H1 (cell line): Measurements from ENCODE around the gene ABCA2.

Experiments used
- CHD2 ChIP-seq: IDR thresholded peaks from 2 replicates; pipeline ENCODE4 v1.6.1; 2012; ENCODE audit warnings: low read length, improper control_type of control experiment
- CREB1 ChIP-seq: IDR thresholded peaks from 2 replicates; pipeline ENCODE4 v1.6.1; 2012; ENCODE audit warnings: inconsistent platforms
- CTCF ChIP-seq, 3 experiments: IDR thresholded peaks; 1 replicate in 2 of 3; 2 replicates in 1 of 3; pipeline versions ENCODE4 v1.5.1 to v1.6.1; 2011; ENCODE audit warnings: low read length in 3 of 3, mild to moderate bottlenecking in 3 of 3, inconsistent platforms in 2 of 3, low read depth in 1 of 3, moderate library complexity in 1 of 3; ENCODE audit not compliant: insufficient read depth in 1 of 3; ENCODE audit errors: control extremely low read depth in 1 of 3
- EP300 ChIP-seq, 2 experiments: IDR thresholded peaks; 1 replicate in 1 of 2; 2 replicates in 1 of 2; pipeline ENCODE4 v1.6.1; 2011 to 2012; ENCODE audit warnings: low read depth in 2 of 2, low read length in 2 of 2, mild to moderate bottlenecking in 2 of 2, borderline replicate concordance in 1 of 2, inconsistent platforms in 1 of 2, moderate library complexity in 1 of 2
- EZH2 ChIP-seq: fragments of 200-600 bp; sonication (generic); IDR thresholded peaks from 2 replicates; pipeline ENCODE4 v1.7.1; 2012; ENCODE audit warnings: low read depth, mild to moderate bottlenecking, moderate library complexity, low read length, inconsistent platforms; ENCODE audit not compliant: severe bottlenecking
- FOSL1 ChIP-seq: IDR thresholded peaks from 2 replicates; pipeline ENCODE4 v1.6.1; 2011; ENCODE audit warnings: mild to moderate bottlenecking, low read depth, low read length, moderate library complexity; ENCODE audit not compliant: insufficient read depth
- MAFK ChIP-seq: IDR thresholded peaks from 2 replicates; pipeline ENCODE4 v1.6.1; 2012; ENCODE audit warnings: low read depth, mild to moderate bottlenecking, improper control_type of control experiment, low read length
- POLR2A ChIP-seq, 2 experiments: IDR thresholded peaks; 1 replicate in 1 of 2; 2 replicates in 1 of 2; pipeline ENCODE4 v1.6.1; 2011; ENCODE audit warnings: low read depth in 2 of 2, low read length in 2 of 2, mild to moderate bottlenecking in 2 of 2; ENCODE audit errors: control extremely low read depth in 1 of 2
- POLR2AphosphoS5 ChIP-seq: IDR thresholded peaks from 2 replicates; pipeline ENCODE4 v1.6.1; 2011; ENCODE audit warnings: low read depth, low read length
- TBP ChIP-seq: IDR thresholded peaks from 2 replicates; pipeline ENCODE4 v1.6.1; 2011; ENCODE audit warnings: low read depth, low read length, improper control_type of control experiment

GRCh38 chr9:137023583-137023991 lies 4.5 kb downstream of the ABCA2 start:
- no peak for TF ChIP-seq POLR2AphosphoS5
- TF ChIP-seq CTCF (IDR thresholded peaks at IDR 0.05; ENCODE audit: control extremely low read depth in 1 of 3, insufficient read depth in 1 of 3, low read depth in 1 of 3, low read length in 3 of 3): no peak
- TF ChIP-seq POLR2A (IDR thresholded peaks at IDR 0.05; ENCODE audit: control extremely low read depth in 1 of 2, low read depth in 2 of 2, low read length in 2 of 2): no peak
- no peak for TF ChIP-seq EZH2
- no peak for TF ChIP-seq CREB1
- TF ChIP-seq EP300 (IDR thresholded peaks at IDR 0.05; ENCODE audit: borderline replicate concordance in 1 of 2, low read depth in 2 of 2, low read length in 2 of 2): no peak
- TF ChIP-seq CHD2: no peak
- TF ChIP-seq TBP: no peak
- no peak for TF ChIP-seq MAFK
- no peak for TF ChIP-seq FOSL1
